Stomach (tissue), 4 donors: ENCODE measurements around the gene KDM5A.

ENCODE experiments used
- CTCF ChIP-seq, 7 experiments: fragments of 450-650 bp in 4 of 7; fragments of 200-600 bp in 3 of 7; sonication (generic) in 3 of 7; IDR thresholded peaks; one replicate each; pipeline ENCODE4 v1.5.1; 2016 to 2019; ENCODE audit warnings: antibody characterized with exemption in 7 of 7, control low read depth in 2 of 7, mild to moderate bottlenecking in 1 of 7
- EP300 ChIP-seq: sonication (generic); formaldehyde crosslinking; IDR thresholded peaks from one replicate; pipeline ENCODE4 v1.6.1; 2017; ENCODE audit warnings: antibody characterized with exemption
- POLR2A ChIP-seq, 4 donors: fragments of 450-650 bp; IDR thresholded peaks; one replicate each; pipeline ENCODE4 v1.6.1; 2016; ENCODE audit warnings: antibody characterized with exemption in 4 of 4, control low read depth in 2 of 4, mild to moderate bottlenecking in 1 of 4, moderate library complexity in 1 of 4
- POLR2AphosphoS5 ChIP-seq, 3 donors: sonication (generic); formaldehyde crosslinking; IDR thresholded peaks; one replicate each; pipeline ENCODE4 v1.6.1; 2016; ENCODE audit warnings: antibody characterized with exemption in 3 of 3

GRCh38 chr12:243381-243780 lies 145.7 kb downstream of the KDM5A start:
- TF ChIP-seq CTCF (IDR thresholded peaks at IDR 0.05), result no peak
- no peak for TF ChIP-seq POLR2AphosphoS5 (IDR thresholded peaks at IDR 0.05)
- no peak for TF ChIP-seq EP300
- TF ChIP-seq POLR2A (IDR thresholded peaks at IDR 0.05), result no peak
